LNCAP (cell line): ENCODE measurements around the gene PLA1A.

Experiments used
- CTCF ChIP-seq: fragments of 450-650 bp; IDR thresholded peaks from 2 replicates; pipeline ENCODE4 v1.5.1; 2017; ENCODE audit warnings: mild to moderate bottlenecking

The PLA1A gene

GRCh38 chr3:119664370-119664769 is 66.7 kb downstream of the PLA1A start:
- TF ChIP-seq CTCF: no peak

- no peak for TF ChIP-seq CTCF
Observed at GRCh38 chr3:119664850-119665379, 67.2 kb downstream of the PLA1A start.

GRCh38 chr3:119665954-119666559 is 68.4 kb downstream of the PLA1A start:
- no peak for TF ChIP-seq CTCF

- TF ChIP-seq CTCF: no peak
Observed at GRCh38 chr3:119669906-119670570, 72.4 kb downstream of the PLA1A start.

GRCh38 chr3:119672776-119673175 is 75.1 kb downstream of the PLA1A start:
- TF ChIP-seq CTCF: no peak

GRCh38 chr3:119673875-119674274 is 76.2 kb downstream of the PLA1A start:
- TF ChIP-seq CTCF: no peak

- no peak for TF ChIP-seq CTCF
Observed at GRCh38 chr3:119675188-119675874, 77.6 kb downstream of the PLA1A start.
